HCT116 (cell line): ENCODE results near the gene CD59. TPM values are rescaled to one million over a fixed set of nuclear protein-coding genes. Genes with fewer than 3 reads are reported as not detected.

ENCODE experiments used
- ATAC-seq: fragments of 200-7000 bp; cut with Tn5 transposase; 2 replicates; pipeline ENCODE4 v1.9.1; 2020; ENCODE audit warnings: mild to moderate bottlenecking, moderate library complexity
- BruUV-seq: library from RNA; stranded (reverse); fragments of 400-500 nt; replicated peaks from 2 replicates; lab custom pipeline; 2021; lab: Mats Ljungman, UMichigan
- CTCF ChIA-PET: fragments of 300-600 bp; sonication (Branson Sonifier 250); formaldehyde crosslinking; loops from one replicate; lab custom pipeline; 2021; ENCODE audit warnings: antibody characterized with exemption; lab: Charles Lee
- POLR2A ChIA-PET: fragments of 300-600, 350-600 bp; sonication (Branson Sonifier 250); formaldehyde crosslinking; loops from one replicate; lab custom pipeline; 2021; ENCODE audit warnings: antibody characterized with exemption; lab: Charles Lee
- RAD21 ChIA-PET, 2 experiments: fragments of 300-600 bp; sonication (Branson Sonifier 250); formaldehyde crosslinking; loops; one replicate each; lab custom pipeline; 2023; ENCODE audit warnings: low total read pairs in 2 of 2; ENCODE audit not compliant: uncharacterized antibody in 2 of 2, unreplicated experiment in 2 of 2, low non-redundant PET in 1 of 2; lab: Charles Lee
- DNase-seq: peaks from one replicate; pipeline ENCODE4 v3.0.0-alpha.2; 2010; ENCODE audit warnings: low read depth, low spot score
- H2AFZ ChIP-seq: fragments of 200-600 bp; shearing (Covaris generic), sonication (generic); 2 replicates; pipeline ENCODE4 v1.6.1; 2017; ENCODE audit warnings: low read depth, mixed run types, mixed read lengths, antibody characterized with exemption, low read length; ENCODE audit not compliant: poor library complexity, severe bottlenecking
- H3K27ac ChIP-seq: 2 replicates; pipeline ENCODE4 v1.5.1; 2012; ENCODE audit warnings: low read depth, low read length
- H3K27me3 ChIP-seq: fragments of 200-600 bp; sonication (generic); 2 replicates; pipeline ENCODE4 v1.6.1; 2016; ENCODE audit warnings: mixed run types, low read length, mixed read lengths; ENCODE audit not compliant: insufficient read depth
- H3K36me3 ChIP-seq, 2 experiments: fragments of 200-500 bp in 1 of 2; fragments of 200-600 bp in 1 of 2; sonication (Bioruptor generic) in 1 of 2; sonication (generic) in 1 of 2; 2 replicates each; pipeline versions ENCODE4 v1.5.1 to v1.6.1; 2014 to 2016; ENCODE audit warnings: low read length in 2 of 2, inconsistent platforms in 1 of 2, mixed read lengths in 1 of 2, mixed run types in 1 of 2; ENCODE audit not compliant: insufficient read depth in 2 of 2, control insufficient read depth in 1 of 2
- H3K4me1 ChIP-seq, 2 experiments: fragments of 200-600 bp in 1 of 2; sonication (generic) in 1 of 2; 2 replicates each; pipeline versions ENCODE4 v1.5.1 to v1.6.1; 2012 to 2017; ENCODE audit warnings: low read length in 2 of 2, inconsistent platforms in 1 of 2, mild to moderate bottlenecking in 1 of 2, mixed read lengths in 1 of 2, mixed run types in 1 of 2, moderate library complexity in 1 of 2; ENCODE audit not compliant: insufficient read depth in 2 of 2, control insufficient read depth in 1 of 2
- H3K4me2 ChIP-seq: fragments of 200-600 bp; sonication (generic); 2 replicates; pipeline ENCODE4 v1.6.1; 2017; ENCODE audit warnings: mixed run types, low read length, mixed read lengths
- H3K4me3 ChIP-seq, 2 experiments: fragments of 200-600 bp in 1 of 2; sonication (generic) in 1 of 2; replicated peaks in 1 of 2; 2 replicates each; pipeline ENCODE4 v1.5.1; 2011 to 2016; ENCODE audit warnings: low read length in 2 of 2, control low read depth in 1 of 2, low read depth in 1 of 2, mild to moderate bottlenecking in 1 of 2, mixed read lengths in 1 of 2, mixed run types in 1 of 2
- H3K79me2 ChIP-seq: fragments of 200-600 bp; sonication (generic); 2 replicates; pipeline ENCODE4 v1.6.1; 2017; ENCODE audit warnings: mild to moderate bottlenecking, mixed run types, low read length, moderate library complexity, mixed read lengths; ENCODE audit not compliant: insufficient read depth
- H3K9ac ChIP-seq: fragments of 200-600 bp; sonication (generic); 2 replicates; pipeline ENCODE4 v1.6.1; 2016; ENCODE audit warnings: low read length, mixed read lengths
- H3K9me2 ChIP-seq: fragments of 200-600 bp; sonication (generic), shearing (Covaris generic); 2 replicates; pipeline ENCODE4 v1.6.1; 2017; ENCODE audit warnings: mixed run types, mild to moderate bottlenecking, moderate library complexity; ENCODE audit not compliant: insufficient read depth
- H3K9me3 ChIP-seq, 2 experiments: fragments of 200-500 bp in 1 of 2; fragments of 200-600 bp in 1 of 2; sonication (Bioruptor generic) in 1 of 2; sonication (generic) in 1 of 2; 2 replicates each; pipeline ENCODE4 v1.6.1; 2014 to 2017; ENCODE audit warnings: low read length in 2 of 2, mixed read lengths in 2 of 2, inconsistent platforms in 1 of 2, low read depth in 1 of 2, mild to moderate bottlenecking in 1 of 2, mixed run types in 1 of 2, moderate library complexity in 1 of 2; ENCODE audit not compliant: control insufficient read depth in 1 of 2, insufficient read depth in 1 of 2
- H4K20me1 ChIP-seq: fragments of 200-600 bp; sonication (generic), shearing (Covaris generic); 2 replicates; pipeline ENCODE4 v1.6.1; 2017; ENCODE audit warnings: mixed run types, mild to moderate bottlenecking, moderate library complexity; ENCODE audit not compliant: insufficient read depth
- ATF3 ChIP-seq: IDR thresholded peaks from 2 replicates; pipeline ENCODE4 v1.6.1; 2012
- CBX3 ChIP-seq: IDR thresholded peaks from 2 replicates; pipeline ENCODE4 v1.6.1; 2012; ENCODE audit warnings: low read depth
- CEBPB ChIP-seq: IDR thresholded peaks from 2 replicates; pipeline ENCODE4 v1.6.1; 2012; ENCODE audit warnings: low read depth
- EGR1 ChIP-seq: IDR thresholded peaks from 2 replicates; pipeline ENCODE4 v1.6.1; 2012; ENCODE audit warnings: low read depth
- ELF1 ChIP-seq: IDR thresholded peaks from 2 replicates; pipeline ENCODE4 v1.6.1; 2012; ENCODE audit warnings: low read depth, borderline replicate concordance
- EZH2 ChIP-seq: fragments of 200-600 bp; sonication (generic); IDR thresholded peaks from 2 replicates; pipeline ENCODE4 v1.6.1; 2017; ENCODE audit warnings: antibody characterized with exemption, mixed run types
- FOSL1 ChIP-seq: IDR thresholded peaks from 2 replicates; pipeline ENCODE4 v1.6.1; 2012; ENCODE audit warnings: low read depth
- JUND ChIP-seq: IDR thresholded peaks from 2 replicates; pipeline ENCODE4 v1.6.1; 2012
- POLR2AphosphoS5 ChIP-seq: IDR thresholded peaks from 2 replicates; pipeline ENCODE4 v1.6.1; 2011; ENCODE audit warnings: mild to moderate bottlenecking, low read depth, low read length, moderate library complexity
- REST ChIP-seq: IDR thresholded peaks from 2 replicates; pipeline ENCODE4 v1.6.1; 2012; ENCODE audit warnings: low read depth
- SP1 ChIP-seq: IDR thresholded peaks from 2 replicates; pipeline ENCODE4 v1.6.1; 2012; ENCODE audit warnings: low read depth
- SRF ChIP-seq: IDR thresholded peaks from 2 replicates; pipeline ENCODE4 v1.6.1; 2012; ENCODE audit warnings: low read depth
- TCF7L2 ChIP-seq: IDR thresholded peaks from 2 replicates; pipeline ENCODE4 v1.7.0; 2011; ENCODE audit warnings: borderline replicate concordance, inconsistent platforms; ENCODE audit not compliant: insufficient read depth, insufficient read length; ENCODE audit errors: extremely low read depth
- ZFX ChIP-seq: fragments of 450-650 bp; IDR thresholded peaks from 2 replicates; pipeline ENCODE4 v1.6.1; 2017
- intact Hi-C: fragments of 100-400 bp; cut with micrococcal nuclease; formaldehyde crosslinking; loops from 2 replicates; pipeline ENCODE4 v1.10.0; 2022
- total RNA-seq: library from RNA; stranded (reverse); gene quantifications from one replicate; pipeline ENCODE4 v1.2.1, GENCODE V29; 2021; ENCODE audit not compliant: unreplicated experiment
- TF ChIP-seq, protein P1 (sequence below): IDR thresholded peaks from 2 replicates; pipeline ENCODE4 v1.6.1; 2012
- TF ChIP-seq, protein P2 (sequence below), 3 experiments: fragments of 200-600 bp in 1 of 3; sonication (generic) in 1 of 3; IDR thresholded peaks in 2 of 3; conservative IDR thresholded peaks in 1 of 3; 2 replicates each; pipeline ENCODE4 v1.5.1; 2012 to 2017; ENCODE audit warnings: low read depth in 2 of 3, low read length in 2 of 3, antibody characterized with exemption in 1 of 3, borderline replicate concordance in 1 of 3, control low read depth in 1 of 3, mild to moderate bottlenecking in 1 of 3, mixed read lengths in 1 of 3, mixed run types in 1 of 3, moderate library complexity in 1 of 3; ENCODE audit not compliant: insufficient read depth in 1 of 3

Gene CD59
- total RNA-seq, 1 experiment from 2014 or later = 122 TPM

- TF ChIP-seq, protein P1, sequence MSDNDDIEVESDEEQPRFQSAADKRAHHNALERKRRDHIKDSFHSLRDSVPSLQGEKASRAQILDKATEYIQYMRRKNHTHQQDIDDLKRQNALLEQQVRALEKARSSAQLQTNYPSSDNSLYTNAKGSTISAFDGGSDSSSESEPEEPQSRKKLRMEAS = no peak
- TF ChIP-seq CBX3 = no peak
Observed at GRCh38 chr11:33724644-33725035, 11.6 kb downstream of the CD59 start (continued).

GRCh38 chr11:33723238-33723881, 12.9 kb downstream of the CD59 start:
- Histone ChIP-seq H3K9ac (peak overlapping the region; percentile 52), H4K20me1 (peaks cover 5% of the 10 kb centered on the region; the same call in 1 of the 2 replicates), H3K79me2 (peaks cover 82% of the 10 kb centered on the region), H3K27me3 (no peaks in the 10 kb centered on the region), H3K27ac (peak overlapping the region; percentile 65), H3K4me2 (peak overlapping the region; percentile 70), H3K9me3 (no peaks in the 10 kb centered on the region), H3K9me2 (no peaks in the 10 kb centered on the region), H2AFZ (no peak overlapping the region), H3K4me1 (peaks cover 30 to 46% of the 10 kb centered on the region in 2 experiments), H3K36me3 (peaks cover 5% of the 10 kb centered on the region in 2 experiments; a peak in 2 of 4 replicates), H3K4me3 (peak overlapping the region in 1 of 2 experiments; percentile 2; a peak in 2 of 4 replicates)
- ATAC-seq = peak; percentile 74
- RAD21 ChIA-PET = interaction anchor here in 1 of 2 experiments (1.6 kb wide), 1 partner anchor 13 kb away, joined by 6 read pairs; the partner anchor contains the start of gene CD59
- BruUV-seq = no TSS peak
- peak; percentile 72 for DNase-seq
- POLR2A ChIA-PET = interaction anchor here (2.4 kb wide), 1 partner anchor 13 kb away, joined by 8 read pairs; the partner anchor contains the start of gene CD59
- CTCF ChIA-PET = interaction anchor here (0.9 to 1.8 kb wide), 2 partner anchors 19 to 361 kb away, joined by 4 to 9 read pairs; no protein-coding TSS in a partner anchor
- intact Hi-C loops = no loop called here
- no peak for TF ChIP-seq ATF3
- no peak for TF ChIP-seq ELF1
- TF ChIP-seq, protein P2, sequence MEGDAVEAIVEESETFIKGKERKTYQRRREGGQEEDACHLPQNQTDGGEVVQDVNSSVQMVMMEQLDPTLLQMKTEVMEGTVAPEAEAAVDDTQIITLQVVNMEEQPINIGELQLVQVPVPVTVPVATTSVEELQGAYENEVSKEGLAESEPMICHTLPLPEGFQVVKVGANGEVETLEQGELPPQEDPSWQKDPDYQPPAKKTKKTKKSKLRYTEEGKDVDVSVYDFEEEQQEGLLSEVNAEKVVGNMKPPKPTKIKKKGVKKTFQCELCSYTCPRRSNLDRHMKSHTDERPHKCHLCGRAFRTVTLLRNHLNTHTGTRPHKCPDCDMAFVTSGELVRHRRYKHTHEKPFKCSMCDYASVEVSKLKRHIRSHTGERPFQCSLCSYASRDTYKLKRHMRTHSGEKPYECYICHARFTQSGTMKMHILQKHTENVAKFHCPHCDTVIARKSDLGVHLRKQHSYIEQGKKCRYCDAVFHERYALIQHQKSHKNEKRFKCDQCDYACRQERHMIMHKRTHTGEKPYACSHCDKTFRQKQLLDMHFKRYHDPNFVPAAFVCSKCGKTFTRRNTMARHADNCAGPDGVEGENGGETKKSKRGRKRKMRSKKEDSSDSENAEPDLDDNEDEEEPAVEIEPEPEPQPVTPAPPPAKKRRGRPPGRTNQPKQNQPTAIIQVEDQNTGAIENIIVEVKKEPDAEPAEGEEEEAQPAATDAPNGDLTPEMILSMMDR (IDR thresholded peaks at IDR 0.05 in 2 of 3, conservative IDR thresholded peaks at IDR 0.05 in 1 of 3; ENCODE audit: borderline replicate concordance in 1 of 3, insufficient read depth in 1 of 3, low read depth in 2 of 3, low read length in 2 of 3) = no peak
- peak; percentile 59 for TF ChIP-seq JUND
- no peak for TF ChIP-seq ZFX
- no peak for TF ChIP-seq CBX3
- TF ChIP-seq REST = no peak
- TF ChIP-seq, protein P1 = peak; percentile 29; the same call in 1 of the 2 replicates
- no peak for TF ChIP-seq EGR1
- TF ChIP-seq CEBPB = no peak
- TF ChIP-seq FOSL1 = peak; percentile 14; the same call in 1 of the 2 replicates
- no peak for TF ChIP-seq EZH2
- TF ChIP-seq SRF = no peak
- no peak for TF ChIP-seq POLR2AphosphoS5
- peak; percentile 53; the same call in 1 of the 2 replicates for TF ChIP-seq SP1
- no peak for TF ChIP-seq TCF7L2
